PC-3 (cell line): Measurements from ENCODE around the gene KDM7A.

ENCODE experiments used
- EZH2 ChIP-seq: fragments of 300-600 bp; sonication (generic); IDR thresholded peaks from one replicate; pipeline ENCODE4 v1.6.1; 2017; ENCODE audit warnings: antibody characterized with exemption, mild to moderate bottlenecking, low read length; ENCODE audit not compliant: unreplicated experiment
- EZH2phosphoT487 ChIP-seq: fragments of 300-600 bp; sonication (generic); IDR thresholded peaks from 2 replicates; pipeline ENCODE4 v1.6.1; 2018; ENCODE audit warnings: mild to moderate bottlenecking, antibody characterized with exemption, low read length, borderline replicate concordance
- TF ChIP-seq, protein P1 (sequence below): fragments of 300-600 bp; sonication (generic); conservative IDR thresholded peaks from 2 replicates; pipeline ENCODE4 v1.5.1; 2017; ENCODE audit warnings: antibody characterized with exemption, low read depth, mild to moderate bottlenecking, low read length

DNA sequence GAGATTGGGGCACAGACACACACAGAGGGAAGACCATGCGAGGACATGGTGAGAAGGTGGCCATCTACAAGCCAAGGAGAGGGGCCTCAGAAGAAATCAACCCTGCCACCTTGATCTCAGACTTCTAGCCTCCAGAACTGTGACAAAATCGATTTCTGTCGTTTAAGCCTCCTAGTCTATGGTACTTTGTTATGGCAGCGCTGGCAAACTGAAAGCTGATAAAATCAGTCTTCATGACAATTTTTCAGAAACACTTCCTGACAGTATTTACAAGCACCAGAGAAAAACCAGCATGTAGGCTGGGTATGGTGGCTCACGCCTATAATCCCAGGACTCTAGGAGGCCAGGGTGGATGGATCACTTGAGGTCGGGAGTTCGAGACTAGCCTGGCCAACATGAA is 118.3 kb downstream of the KDM7A start:
- TF ChIP-seq EZH2 (no peak), EZH2phosphoT487 (no peak)
- TF ChIP-seq, protein P1, sequence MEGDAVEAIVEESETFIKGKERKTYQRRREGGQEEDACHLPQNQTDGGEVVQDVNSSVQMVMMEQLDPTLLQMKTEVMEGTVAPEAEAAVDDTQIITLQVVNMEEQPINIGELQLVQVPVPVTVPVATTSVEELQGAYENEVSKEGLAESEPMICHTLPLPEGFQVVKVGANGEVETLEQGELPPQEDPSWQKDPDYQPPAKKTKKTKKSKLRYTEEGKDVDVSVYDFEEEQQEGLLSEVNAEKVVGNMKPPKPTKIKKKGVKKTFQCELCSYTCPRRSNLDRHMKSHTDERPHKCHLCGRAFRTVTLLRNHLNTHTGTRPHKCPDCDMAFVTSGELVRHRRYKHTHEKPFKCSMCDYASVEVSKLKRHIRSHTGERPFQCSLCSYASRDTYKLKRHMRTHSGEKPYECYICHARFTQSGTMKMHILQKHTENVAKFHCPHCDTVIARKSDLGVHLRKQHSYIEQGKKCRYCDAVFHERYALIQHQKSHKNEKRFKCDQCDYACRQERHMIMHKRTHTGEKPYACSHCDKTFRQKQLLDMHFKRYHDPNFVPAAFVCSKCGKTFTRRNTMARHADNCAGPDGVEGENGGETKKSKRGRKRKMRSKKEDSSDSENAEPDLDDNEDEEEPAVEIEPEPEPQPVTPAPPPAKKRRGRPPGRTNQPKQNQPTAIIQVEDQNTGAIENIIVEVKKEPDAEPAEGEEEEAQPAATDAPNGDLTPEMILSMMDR, result no peak
